Stomach (tissue), 9 donors: ENCODE results near the gene TTC7B. TPM values are rescaled to one million over a fixed set of nuclear protein-coding genes. Genes with fewer than 3 reads are reported as not detected.

Experiments
- DNase-seq, 2 donors: peaks; one replicate each; pipeline versions ENCODE4 v3.0.0 to v3.0.0-alpha.2; 2013 to 2019
- H3K27ac ChIP-seq, 5 donors: fragments of 200-600 bp in 4 of 5; sonication (generic) in 4 of 5; one replicate each; pipeline ENCODE4 v1.5.1; 2013 to 2019; ENCODE audit warnings: mild to moderate bottlenecking in 1 of 5, moderate library complexity in 1 of 5
- H3K27me3 ChIP-seq, 3 donors: fragments of 200-600 bp; sonication (generic); one replicate each; pipeline ENCODE4 v1.5.1; 2017 to 2019; ENCODE audit warnings: mixed run types in 1 of 3
- H3K36me3 ChIP-seq, 4 donors: fragments of 200-600 bp; sonication (generic); 1 replicate in 3 of 4; 2 replicates in 1 of 4; pipeline ENCODE4 v1.5.1; 2016 to 2019
- H3K4me1 ChIP-seq, 4 donors: fragments of 200-600 bp; sonication (generic); one replicate each; pipeline ENCODE4 v1.5.1; 2016 to 2019
- H3K4me3 ChIP-seq, 4 donors: fragments of 200-600 bp; sonication (generic) in 3 of 4; one replicate each; pipeline ENCODE4 v1.5.1; 2016 to 2019; ENCODE audit warnings: mild to moderate bottlenecking in 1 of 4
- H3K9me3 ChIP-seq, 4 donors: fragments of 200-600 bp; sonication (generic); one replicate each; pipeline ENCODE4 v1.5.1; 2016 to 2019
- EP300 ChIP-seq: sonication (generic); formaldehyde crosslinking; IDR thresholded peaks from one replicate; pipeline ENCODE4 v1.6.1; 2017; ENCODE audit warnings: antibody characterized with exemption
- POLR2A ChIP-seq, 4 donors: fragments of 450-650 bp; IDR thresholded peaks; one replicate each; pipeline ENCODE4 v1.6.1; 2016; ENCODE audit warnings: antibody characterized with exemption in 4 of 4, control low read depth in 2 of 4, mild to moderate bottlenecking in 1 of 4, moderate library complexity in 1 of 4
- POLR2AphosphoS5 ChIP-seq, 3 donors: sonication (generic); formaldehyde crosslinking; IDR thresholded peaks; one replicate each; pipeline ENCODE4 v1.6.1; 2016; ENCODE audit warnings: antibody characterized with exemption in 3 of 3
- whole genome bisulfite sequencing, 5 donors: extraction: QIAGEN DNeasy Blood & Tissue Kit in 3 of 5; methylation state at CpG; one replicate each; pipeline versions ENCODE4 v1.1.5 to v1.1.7; 2013 to 2018; 5-methylcytosine and 5-hydroxymethylcytosine counted together
- intact Hi-C: fragments of 100-400 bp; cut with DNase I; formaldehyde crosslinking; loops from one replicate; pipeline ENCODE4 v1.15.1; 2023; ENCODE audit warnings: low total_unique reads
- polyA plus RNA-seq, 3 donors: library from polyadenylated mRNA; stranded (reverse); fragments of 200-250 nt; gene quantifications; one replicate each; pipeline ENCODE4 v1.2.3, GENCODE V29; 2013
- total RNA-seq, 5 donors: library from RNA; depleted of rRNA; stranded (reverse); fragments of >200 nt; gene quantifications; one replicate each; pipeline versions ENCODE4 v1.1.0 to v1.2.3, GENCODE V29; 2014 to 2016
- TF ChIP-seq, protein P1 (sequence below), 7 experiments: fragments of 450-650 bp in 4 of 7; fragments of 200-600 bp in 3 of 7; sonication (generic) in 3 of 7; IDR thresholded peaks; one replicate each; pipeline ENCODE4 v1.5.1; 2016 to 2019; ENCODE audit warnings: antibody characterized with exemption in 7 of 7, control low read depth in 2 of 7, mild to moderate bottlenecking in 1 of 7
- donor health status: healthy with polysubstance abuse.
- donor health status: Bipolar disorder and iron deficiency.
- donor health status: healthy.

The TTC7B gene
- total and polyA plus RNA-seq, 8 donors = 6.8 to 110 (median 17.7) TPM

DNA sequence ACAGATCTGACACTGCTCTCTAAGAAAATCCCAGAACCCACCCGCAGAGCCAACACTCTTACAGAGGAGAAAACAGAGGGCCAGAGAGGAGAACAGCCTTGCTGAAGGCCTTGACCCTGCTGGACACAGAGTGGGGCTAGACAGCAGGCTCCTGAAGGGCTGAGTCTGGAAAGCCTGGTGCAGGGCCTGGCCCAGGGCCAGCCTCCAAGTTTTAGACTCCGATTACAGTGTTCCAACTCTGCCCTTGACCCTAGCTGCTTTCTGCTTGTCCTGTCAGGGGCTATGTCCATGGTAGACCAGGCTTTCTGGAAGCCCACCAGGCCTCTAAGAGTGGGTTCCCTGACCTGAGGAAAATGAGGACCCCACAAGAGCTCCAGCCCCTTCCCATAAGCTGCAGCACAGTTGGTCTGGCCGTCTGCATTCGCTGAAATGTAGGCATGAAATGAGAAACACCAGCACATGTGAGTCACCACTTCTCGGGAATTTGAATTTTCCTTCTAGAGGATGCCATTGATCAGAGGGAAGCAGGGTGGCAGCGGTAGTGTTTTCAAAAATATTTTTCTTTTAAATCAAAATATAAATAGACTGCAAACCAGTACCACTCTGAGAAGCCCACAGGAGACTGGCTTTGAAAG is 265.0 kb downstream of the TTC7B start:
- no peak for DNase-seq
- Histone ChIP-seq H3K4me3 (no peak overlapping the region), H3K27ac (peak overlapping the region; percentile 10 to 82 (median 60)), H3K9me3 (no peaks in the 10 kb centered on the region), H3K27me3 (no peaks in the 10 kb centered on the region), H3K4me1 (peaks cover 17 to 87% (median 48%) of the 10 kb centered on the region in 4 donors), H3K36me3 (no peaks in the 10 kb centered on the region)
- intact Hi-C loops = no loop called here
- TF ChIP-seq EP300 = no peak
- TF ChIP-seq, protein P1, sequence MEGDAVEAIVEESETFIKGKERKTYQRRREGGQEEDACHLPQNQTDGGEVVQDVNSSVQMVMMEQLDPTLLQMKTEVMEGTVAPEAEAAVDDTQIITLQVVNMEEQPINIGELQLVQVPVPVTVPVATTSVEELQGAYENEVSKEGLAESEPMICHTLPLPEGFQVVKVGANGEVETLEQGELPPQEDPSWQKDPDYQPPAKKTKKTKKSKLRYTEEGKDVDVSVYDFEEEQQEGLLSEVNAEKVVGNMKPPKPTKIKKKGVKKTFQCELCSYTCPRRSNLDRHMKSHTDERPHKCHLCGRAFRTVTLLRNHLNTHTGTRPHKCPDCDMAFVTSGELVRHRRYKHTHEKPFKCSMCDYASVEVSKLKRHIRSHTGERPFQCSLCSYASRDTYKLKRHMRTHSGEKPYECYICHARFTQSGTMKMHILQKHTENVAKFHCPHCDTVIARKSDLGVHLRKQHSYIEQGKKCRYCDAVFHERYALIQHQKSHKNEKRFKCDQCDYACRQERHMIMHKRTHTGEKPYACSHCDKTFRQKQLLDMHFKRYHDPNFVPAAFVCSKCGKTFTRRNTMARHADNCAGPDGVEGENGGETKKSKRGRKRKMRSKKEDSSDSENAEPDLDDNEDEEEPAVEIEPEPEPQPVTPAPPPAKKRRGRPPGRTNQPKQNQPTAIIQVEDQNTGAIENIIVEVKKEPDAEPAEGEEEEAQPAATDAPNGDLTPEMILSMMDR (IDR thresholded peaks at IDR 0.05) = no peak
- no peak for TF ChIP-seq POLR2A (IDR thresholded peaks at IDR 0.05)
- TF ChIP-seq POLR2AphosphoS5 (IDR thresholded peaks at IDR 0.05) = no peak
- 62 to 77% (median 72%) methylated on average over 5 to 6 of the region's 6 CpGs for WGBS, 5 donors

DNA sequence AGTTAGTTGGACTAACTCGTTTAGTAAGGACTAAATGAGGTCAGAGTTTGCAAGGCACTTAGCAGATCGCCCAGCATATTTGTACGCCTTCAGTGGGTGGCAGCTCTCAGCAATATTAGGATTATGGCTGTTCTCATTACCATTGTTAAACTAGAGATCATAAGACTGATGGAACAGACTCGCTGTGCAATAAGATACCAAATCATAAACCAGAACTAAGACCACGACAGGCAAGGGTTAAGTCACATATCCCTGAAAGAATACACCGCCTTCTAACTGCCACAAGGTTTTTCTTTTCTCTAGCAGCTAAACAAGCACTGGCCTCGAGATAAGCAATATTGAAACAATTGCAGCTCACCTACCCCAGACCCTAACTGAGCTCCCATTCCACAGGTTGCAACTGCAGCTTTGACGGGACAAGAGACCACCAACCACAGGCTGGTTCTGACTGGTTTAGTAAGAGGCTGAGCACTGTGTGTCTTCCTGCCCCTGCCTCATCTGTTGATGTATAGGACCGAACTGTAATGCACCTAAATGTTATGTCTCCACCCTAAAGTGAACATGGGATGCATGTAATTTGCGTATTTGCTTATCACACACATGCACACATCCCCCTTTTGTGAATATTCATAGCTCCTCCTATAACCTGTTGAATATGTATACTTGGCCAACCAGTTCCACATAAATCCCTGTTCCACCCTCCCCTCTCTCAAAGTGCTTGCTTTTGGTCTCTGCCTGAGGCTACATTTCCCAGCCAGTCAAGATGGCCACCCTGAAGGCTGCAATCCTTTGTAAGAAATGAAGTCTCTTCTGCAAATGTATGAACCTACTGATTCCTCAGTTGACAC is 266.2 kb downstream of the TTC7B start:
- no peaks in the 10 kb centered on the region for H3K27me3 ChIP-seq
- peaks cover 17 to 87% (median 51%) of the 10 kb centered on the region in 4 donors for H3K4me1 ChIP-seq
- H3K27ac ChIP-seq = peak overlapping the region in 1 of 5 donors; percentile 82
- WGBS, 5 donors = 59 to 72% (median 65%) methylated on average over 10 of the region's 10 CpGs
- intact Hi-C loops = no loop called here
- no peaks in the 10 kb centered on the region for H3K9me3 ChIP-seq
- no peak for TF ChIP-seq POLR2A (IDR thresholded peaks at IDR 0.05)
- TF ChIP-seq EP300 = no peak
- TF ChIP-seq POLR2AphosphoS5 (IDR thresholded peaks at IDR 0.05) = no peak
- TF ChIP-seq, protein P1 (IDR thresholded peaks at IDR 0.05) = no peak
- H3K36me3 ChIP-seq = no peaks in the 10 kb centered on the region
- no peak overlapping the region for H3K4me3 ChIP-seq
- DNase-seq = no peak

DNA sequence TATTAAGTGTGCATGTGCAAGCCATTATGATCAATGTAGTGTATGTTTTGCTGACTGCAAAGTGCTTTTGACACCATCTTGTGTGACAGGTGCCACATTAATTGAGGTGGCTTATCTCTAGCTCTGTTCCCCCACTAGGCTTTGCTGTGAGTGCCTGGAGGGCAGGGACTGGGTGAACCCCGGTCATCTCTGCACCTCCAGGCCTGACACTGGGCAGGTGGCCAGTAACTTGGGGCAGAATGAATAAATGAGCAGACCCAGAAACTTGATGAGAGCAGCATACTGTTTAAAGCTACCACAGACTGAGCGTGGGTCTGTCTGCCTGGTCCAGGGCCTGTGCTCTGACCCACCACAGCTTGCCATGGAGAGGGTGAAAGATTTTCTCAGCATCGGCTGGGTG is 267.8 kb downstream of the TTC7B start:
- Histone ChIP-seq H3K4me3 (no peak overlapping the region), H3K4me1 (peaks cover 10 to 76% (median 46%) of the 10 kb centered on the region in 4 donors), H3K27me3 (no peaks in the 10 kb centered on the region), H3K9me3 (no peaks in the 10 kb centered on the region), H3K27ac (peak overlapping the region in 1 of 5 donors; percentile 74), H3K36me3 (no peaks in the 10 kb centered on the region)
- WGBS, 5 donors = 86 to 94% (median 87%) methylated on average over 3 of the region's 3 CpGs
- no peak for DNase-seq
- TF ChIP-seq POLR2AphosphoS5 (IDR thresholded peaks at IDR 0.05) = no peak
- no peak for TF ChIP-seq EP300
- no peak for TF ChIP-seq POLR2A (IDR thresholded peaks at IDR 0.05)
- TF ChIP-seq, protein P1 (IDR thresholded peaks at IDR 0.05) = no peak
- intact Hi-C loops = no loop called here

DNA sequence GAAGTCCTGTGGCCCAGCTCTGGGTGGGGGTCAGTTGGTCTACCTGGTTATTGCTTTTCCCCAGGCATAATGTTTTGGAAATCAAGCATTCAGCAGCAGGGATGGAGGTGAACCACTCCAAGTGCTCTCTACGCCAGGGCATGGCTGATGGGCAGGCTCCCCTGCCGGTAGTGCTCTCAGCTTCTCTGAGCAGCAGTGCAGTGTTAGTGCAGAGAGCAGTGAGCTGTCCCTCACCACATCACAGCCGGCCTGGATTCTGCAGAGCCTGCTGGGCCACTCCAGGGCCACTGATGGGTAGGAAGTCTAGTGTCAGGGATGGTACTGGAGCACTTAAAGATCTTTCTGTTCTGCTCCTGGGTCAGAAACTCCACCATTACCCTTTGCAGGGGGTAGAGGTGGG is 268.3 kb downstream of the TTC7B start:
- H3K27ac ChIP-seq = peak overlapping the region in 1 of 5 donors; percentile 74
- peaks cover 10 to 71% (median 45%) of the 10 kb centered on the region in 4 donors for H3K4me1 ChIP-seq
- DNase-seq = no peak
- TF ChIP-seq, protein P1 (IDR thresholded peaks at IDR 0.05) = no peak
- TF ChIP-seq POLR2A (IDR thresholded peaks at IDR 0.05) = no peak
- no peak for TF ChIP-seq EP300
- no peak for TF ChIP-seq POLR2AphosphoS5 (IDR thresholded peaks at IDR 0.05)
- no peaks in the 10 kb centered on the region for H3K27me3 ChIP-seq
- 80 to 90% (median 88%) methylated on average over 2 to 3 of the region's 3 CpGs for WGBS, 5 donors
- intact Hi-C loops = no loop called here
- H3K9me3 ChIP-seq = no peaks in the 10 kb centered on the region
- no peak overlapping the region for H3K4me3 ChIP-seq
- H3K36me3 ChIP-seq = no peaks in the 10 kb centered on the region
